RWPE1 (cell line): ENCODE measurements around the gene MON1B.
"Not testable (repeated sequence)": the region's sequence is repeated elsewhere in the genome, so short reads cannot be mapped to it uniquely, and the experiment has no call there.

Source experiments
- CTCF ChIA-PET: fragments of 350-600 bp; sonication (Branson Sonifier 250); formaldehyde crosslinking; extraction: SDS; loops from one replicate; lab custom pipeline; 2021; lab: Yijun Ruan, JAX
- POLR2A ChIA-PET: fragments of 400-600 bp; formaldehyde crosslinking; extraction: SDS; loops from one replicate; lab custom pipeline; 2020; ENCODE audit warnings: antibody characterized with exemption; ENCODE audit not compliant: low non-redundant PET; lab: Yijun Ruan, JAX
- DNase-seq: peaks from one replicate; pipeline ENCODE4 v3.0.0; 2012; ENCODE audit warnings: low spot score
- H3K27ac ChIP-seq: fragments of 450-650 bp; 2 replicates; pipeline ENCODE4 v1.5.1; 2017
- CTCF ChIP-seq: fragments of 450-650 bp; conservative IDR thresholded peaks from 2 replicates; pipeline ENCODE4 v1.5.1; 2017; ENCODE audit warnings: low read depth, mild to moderate bottlenecking

MON1B gene

GRCh38 chr16:77183137-77183536 is 7.9 kb upstream of the MON1B start:
- POLR2A ChIA-PET, result no interaction called here
- TF ChIP-seq CTCF, result no peak
- CTCF ChIA-PET, result no interaction called here
- peak; percentile 36 for DNase-seq
- no peak overlapping the region for H3K27ac ChIP-seq

- CTCF ChIA-PET, result interaction anchor here (0.6 kb wide), 1 partner anchor 167 kb away, joined by 3 read pairs; no protein-coding TSS in a partner anchor
- DNase-seq, H3K27ac ChIP-seq, POLR2A ChIA-PET: not testable (repeated sequence)
These were observed 4.7 kb upstream of the MON1B start for GRCh38 chr16:77186298-77186697.

- peak overlapping the region; percentile 96 for H3K27ac ChIP-seq
- TF ChIP-seq CTCF, result no peak
- DNase-seq, result no peak
- POLR2A ChIA-PET, result no interaction called here
- CTCF ChIA-PET, result no interaction called here
These were observed 856 bp upstream of the MON1B start for GRCh38 chr16:77190190-77190477.

GRCh38 chr16:77191259-77191969 is 424 bp downstream of the MON1B start:
- POLR2A ChIA-PET, result no interaction called here

GRCh38 chr16:77193377-77193776 is 2.4 kb downstream of the MON1B start:
- TF ChIP-seq CTCF, result no peak
- POLR2A ChIA-PET, result no interaction called here

More at GRCh38 chr16:77191259-77191969, 424 bp downstream of the MON1B start:
- no peak for TF ChIP-seq CTCF
- peak; percentile 11 for DNase-seq
- H3K27ac ChIP-seq, result peak overlapping the region; percentile 96
- CTCF ChIA-PET, result no interaction called here

GRCh38 chr16:77194295-77195231 is 3.6 kb downstream of the MON1B start:
- POLR2A ChIA-PET, result no interaction called here
- no peak for TF ChIP-seq CTCF
- DNase-seq, result no peak
- H3K27ac ChIP-seq, result no peak overlapping the region
- CTCF ChIA-PET, result no interaction called here

More at GRCh38 chr16:77193377-77193776, 2.4 kb downstream of the MON1B start:
- H3K27ac ChIP-seq, result no peak overlapping the region
- CTCF ChIA-PET, result no interaction called here
- DNase-seq, result no peak
